ENCODE measurements around the gene WNK1.

The WNK1 gene

DNA sequence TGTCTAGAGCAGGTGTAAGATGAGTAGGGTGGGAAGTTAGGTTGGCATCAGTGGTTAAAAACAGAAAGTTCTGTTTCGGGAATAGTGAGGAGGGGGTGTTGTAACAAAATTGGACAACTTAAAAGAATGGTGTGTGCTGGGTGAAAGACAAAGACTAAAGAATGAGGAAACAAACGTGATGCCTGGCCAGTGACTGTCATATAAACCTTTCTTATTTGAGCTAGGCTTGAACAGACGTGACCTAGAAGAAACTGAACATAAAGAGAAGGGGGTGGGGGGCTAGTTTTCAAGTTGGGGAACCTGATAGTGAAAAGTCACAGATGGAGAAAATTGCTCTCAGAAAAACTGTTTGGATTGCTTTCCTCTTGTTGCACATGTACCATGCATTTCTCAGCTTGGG, 157.5 kb downstream of the WNK1 start:
- H3K27me3 ChIP-seq (ENCODE audit: control insufficient read depth, insufficient read depth, low read length): no peaks in the 10 kb centered on the region
- H3K4me3 ChIP-seq (ENCODE audit: low read length): no peak overlapping the region
- no peak overlapping the region for H3K9ac ChIP-seq (ENCODE audit: low read depth, low read length)
- H3K4me1 ChIP-seq (ENCODE audit: control insufficient read depth, insufficient read depth, low read length): peaks cover 12% of the 10 kb centered on the region
- no peak overlapping the region for H3K4me2 ChIP-seq (ENCODE audit: low read length)
- H3K36me3 ChIP-seq (ENCODE audit: insufficient read depth, low read length): peaks cover 85% of the 10 kb centered on the region
- no peaks in the 10 kb centered on the region for H3K9me3 ChIP-seq (replicated peaks; ENCODE audit: low read length)

DNA sequence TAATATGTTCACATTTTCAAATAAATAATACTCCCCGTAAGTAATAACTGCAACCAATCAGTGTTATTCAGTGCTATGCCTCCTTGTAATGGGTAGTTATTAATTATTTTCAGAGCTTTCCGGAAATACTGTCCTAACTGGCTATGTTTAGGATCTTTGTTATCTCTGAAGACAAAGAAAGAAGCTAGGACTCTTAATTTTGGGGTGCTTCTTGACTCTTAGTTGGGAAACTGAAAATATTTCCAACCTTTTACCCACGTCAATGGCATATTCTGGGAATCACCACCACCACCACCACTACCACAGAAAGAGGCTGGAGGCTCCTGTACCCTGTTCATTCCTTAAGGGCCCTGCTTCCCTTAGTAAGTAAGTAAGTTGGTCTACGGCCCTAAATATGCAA, 158.0 kb downstream of the WNK1 start:
- no peak overlapping the region for H3K4me3 ChIP-seq (ENCODE audit: low read length)
- H3K27me3 ChIP-seq (ENCODE audit: control insufficient read depth, insufficient read depth, low read length): no peaks in the 10 kb centered on the region
- peaks cover 12% of the 10 kb centered on the region for H3K4me1 ChIP-seq (ENCODE audit: control insufficient read depth, insufficient read depth, low read length)
- H3K4me2 ChIP-seq (ENCODE audit: low read length): no peak overlapping the region
- H3K9me3 ChIP-seq (replicated peaks; ENCODE audit: low read length): no peaks in the 10 kb centered on the region
- H3K9ac ChIP-seq (ENCODE audit: low read depth, low read length): no peak overlapping the region
- peaks cover 87% of the 10 kb centered on the region for H3K36me3 ChIP-seq (ENCODE audit: insufficient read depth, low read length)

DNA sequence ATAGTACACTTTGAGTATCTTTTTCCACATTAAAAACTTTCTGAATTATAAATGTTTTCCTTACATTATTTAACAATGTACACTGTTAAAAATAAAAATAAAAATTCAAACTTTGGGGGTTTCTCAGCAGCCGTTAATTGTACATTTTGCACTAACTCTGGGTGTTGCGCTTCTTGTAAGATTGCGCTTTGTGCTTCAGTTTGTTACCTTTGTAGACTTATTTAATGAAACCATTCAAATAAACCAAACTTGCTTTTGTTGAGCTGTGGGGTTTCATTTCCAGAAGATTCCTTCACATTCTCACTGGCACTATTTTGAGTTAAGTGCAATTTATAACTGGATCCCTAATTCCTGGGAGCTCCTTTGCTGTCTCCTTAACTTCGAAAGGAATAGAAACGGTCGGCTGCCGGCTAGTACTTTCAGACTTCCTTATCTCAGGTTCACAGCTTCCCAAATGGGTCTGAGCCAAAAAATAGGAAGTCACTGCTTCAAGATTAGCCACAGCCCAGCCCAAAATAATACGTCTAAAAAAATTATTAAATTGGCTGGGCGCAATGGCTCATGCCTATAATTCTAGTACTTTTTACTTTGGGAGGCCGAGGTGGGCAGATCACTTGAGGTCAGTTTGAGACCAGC, 158.9 kb downstream of the WNK1 start:
- no peak overlapping the region for H3K4me2 ChIP-seq (ENCODE audit: low read length)
- H3K36me3 ChIP-seq (ENCODE audit: insufficient read depth, low read length): peaks cover 84% of the 10 kb centered on the region
- no peak overlapping the region for H3K9ac ChIP-seq (ENCODE audit: low read depth, low read length)
- no peak overlapping the region for H3K4me3 ChIP-seq (ENCODE audit: low read length)
- peaks cover 12% of the 10 kb centered on the region for H3K4me1 ChIP-seq (ENCODE audit: control insufficient read depth, insufficient read depth, low read length)
- no peaks in the 10 kb centered on the region for H3K9me3 ChIP-seq (replicated peaks; ENCODE audit: low read length)
- H3K27me3 ChIP-seq (ENCODE audit: control insufficient read depth, insufficient read depth, low read length): no peaks in the 10 kb centered on the region

DNA sequence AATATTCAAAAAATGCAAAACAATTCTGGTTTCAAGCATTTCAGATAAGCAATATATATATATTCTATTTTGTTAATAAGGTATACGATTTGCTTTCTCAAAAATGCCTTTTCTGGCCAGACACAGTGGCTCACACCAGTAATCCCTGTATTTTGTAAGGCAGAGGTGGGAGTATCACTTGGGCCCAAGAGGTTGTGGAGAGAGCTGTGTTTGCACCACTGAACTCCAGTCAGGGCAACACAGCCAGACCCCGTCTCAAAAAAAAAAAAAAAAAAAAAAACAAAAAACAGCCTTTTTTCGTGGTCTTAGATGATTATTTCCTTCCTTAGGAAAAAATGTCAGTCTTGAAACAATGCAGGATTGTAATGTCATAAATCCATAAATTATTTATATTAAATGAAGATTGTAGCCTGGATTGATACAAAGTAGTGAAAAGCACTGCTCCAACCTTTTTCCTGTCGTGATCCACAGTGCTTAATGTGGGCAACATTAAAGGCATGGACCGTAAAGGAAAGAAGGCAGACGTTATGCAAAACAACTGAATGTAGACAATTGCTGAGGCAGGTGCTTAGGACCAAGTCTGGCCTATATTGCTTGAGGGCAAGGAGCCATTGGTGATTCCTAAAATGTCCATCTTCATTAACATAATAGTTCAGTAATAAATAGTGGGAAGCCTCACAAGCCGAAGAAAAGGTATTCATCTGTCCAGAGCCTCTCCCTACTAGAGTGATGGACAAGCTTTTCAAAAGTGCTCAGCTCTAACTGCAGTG, 160.3 kb downstream of the WNK1 start:
- Histone ChIP-seq H3K4me3 (ENCODE audit: low read length) (no peak overlapping the region), H3K36me3 (ENCODE audit: insufficient read depth, low read length) (peaks cover 86% of the 10 kb centered on the region), H3K27me3 (ENCODE audit: control insufficient read depth, insufficient read depth, low read length) (no peaks in the 10 kb centered on the region), H3K4me1 (ENCODE audit: control insufficient read depth, insufficient read depth, low read length) (peaks cover 12% of the 10 kb centered on the region), H3K9me3 (replicated peaks; ENCODE audit: low read length) (no peaks in the 10 kb centered on the region), H3K4me2 (ENCODE audit: low read length) (no peak overlapping the region), H3K9ac (ENCODE audit: low read depth, low read length) (no peak overlapping the region)

DNA sequence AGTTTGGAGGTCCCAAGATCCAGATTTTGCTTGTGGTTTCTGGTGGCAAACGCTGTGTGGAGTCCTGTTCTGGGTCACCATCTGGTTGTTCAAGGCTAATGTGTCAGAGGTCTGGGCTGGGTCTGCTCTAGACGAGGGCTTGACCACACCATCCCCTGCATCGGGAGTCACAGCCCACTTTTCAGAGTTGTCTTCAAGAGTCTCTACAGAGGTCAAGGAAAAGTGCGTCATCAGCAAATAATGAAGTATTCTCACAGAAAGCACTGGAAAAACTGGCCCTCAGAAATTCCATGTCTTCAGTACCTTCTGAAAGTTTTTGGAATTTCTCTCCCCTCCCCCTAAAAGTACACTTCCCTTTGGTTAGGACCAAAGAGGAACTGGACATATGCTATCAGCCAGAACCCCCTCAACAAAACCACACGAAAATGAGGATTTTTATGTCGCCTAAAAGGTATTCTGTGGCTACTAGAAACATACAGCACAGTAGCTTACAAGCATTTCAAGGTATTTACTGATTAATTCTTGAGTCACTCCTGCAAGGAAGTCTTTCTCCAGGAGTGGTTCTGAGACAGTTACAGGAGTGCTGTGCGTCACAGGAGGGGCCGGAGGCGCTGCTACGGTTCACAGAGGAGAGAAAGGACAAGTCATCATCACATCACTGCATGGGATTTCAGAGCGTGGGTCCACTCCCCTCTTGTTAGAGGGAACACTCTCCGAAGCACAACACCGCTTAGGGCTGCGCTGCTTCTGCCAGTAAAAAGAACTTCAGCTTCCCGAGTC, 161.7 kb downstream of the WNK1 start:
- no peak overlapping the region for H3K4me2 ChIP-seq (ENCODE audit: low read length)
- no peaks in the 10 kb centered on the region for H3K9me3 ChIP-seq (replicated peaks; ENCODE audit: low read length)
- H3K4me1 ChIP-seq (ENCODE audit: control insufficient read depth, insufficient read depth, low read length): peaks cover 12% of the 10 kb centered on the region
- H3K27me3 ChIP-seq (ENCODE audit: control insufficient read depth, insufficient read depth, low read length): no peaks in the 10 kb centered on the region
- no peak overlapping the region for H3K4me3 ChIP-seq (ENCODE audit: low read length)
- peak overlapping the region; percentile 37 for H3K9ac ChIP-seq (ENCODE audit: low read depth, low read length)
- peaks cover 85% of the 10 kb centered on the region for H3K36me3 ChIP-seq (ENCODE audit: insufficient read depth, low read length)

DNA sequence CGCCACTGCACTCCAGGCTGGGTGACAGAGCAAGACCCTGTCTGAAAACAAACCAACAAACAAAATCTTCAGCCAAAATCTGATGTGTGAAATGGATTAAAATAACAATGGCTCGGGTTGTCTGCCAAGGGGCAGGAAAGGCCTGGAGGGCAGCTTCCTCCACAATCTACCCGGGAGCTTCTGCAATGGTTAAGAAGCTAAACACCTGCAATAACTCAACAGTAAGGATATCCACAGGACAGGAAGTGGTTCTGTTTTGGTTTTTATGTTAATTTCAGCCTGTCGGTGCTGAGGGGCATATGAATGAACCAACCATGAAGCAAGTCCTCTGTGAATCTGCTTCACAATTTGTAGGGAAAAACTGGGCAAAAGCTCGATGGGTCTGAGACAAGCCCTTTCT, 162.7 kb downstream of the WNK1 start:
- H3K36me3 ChIP-seq (ENCODE audit: insufficient read depth, low read length): peaks cover 75% of the 10 kb centered on the region
- H3K4me1 ChIP-seq (ENCODE audit: control insufficient read depth, insufficient read depth, low read length): peaks cover 12% of the 10 kb centered on the region
- H3K9me3 ChIP-seq (replicated peaks; ENCODE audit: low read length): no peaks in the 10 kb centered on the region
- no peaks in the 10 kb centered on the region for H3K27me3 ChIP-seq (ENCODE audit: control insufficient read depth, insufficient read depth, low read length)
- H3K4me3 ChIP-seq (ENCODE audit: low read length): no peak overlapping the region
- H3K9ac ChIP-seq (ENCODE audit: low read depth, low read length): no peak overlapping the region
- no peak overlapping the region for H3K4me2 ChIP-seq (ENCODE audit: low read length)

DNA sequence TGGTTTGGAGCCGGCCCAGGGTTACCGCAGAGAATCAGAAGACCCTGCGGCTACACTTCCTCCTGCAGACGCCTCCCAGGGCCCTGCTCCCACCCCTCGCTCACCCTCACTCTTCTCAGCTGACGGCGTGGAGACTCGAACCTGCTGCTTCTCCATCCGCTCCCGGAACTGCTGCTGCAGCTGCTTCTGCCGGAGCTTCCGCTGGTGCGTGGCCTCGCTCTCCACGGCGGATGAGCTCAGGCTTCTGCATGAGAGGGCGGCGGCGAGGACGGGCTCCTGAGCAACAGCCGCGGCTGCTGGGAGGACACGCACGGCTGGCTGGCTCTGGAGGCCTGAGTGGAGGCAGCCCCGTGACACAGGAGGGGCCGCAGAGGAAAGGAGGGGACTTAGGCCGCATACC, 163.9 kb downstream of the WNK1 start:
- Histone ChIP-seq H3K9ac (ENCODE audit: low read depth, low read length) (no peak overlapping the region), H3K9me3 (replicated peaks; ENCODE audit: low read length) (no peaks in the 10 kb centered on the region), H3K4me2 (ENCODE audit: low read length) (no peak overlapping the region), H3K4me3 (ENCODE audit: low read length) (no peak overlapping the region), H3K36me3 (ENCODE audit: insufficient read depth, low read length) (peaks cover 67% of the 10 kb centered on the region), H3K4me1 (ENCODE audit: control insufficient read depth, insufficient read depth, low read length) (peaks cover 12% of the 10 kb centered on the region), H3K27me3 (ENCODE audit: control insufficient read depth, insufficient read depth, low read length) (no peaks in the 10 kb centered on the region)

DNA sequence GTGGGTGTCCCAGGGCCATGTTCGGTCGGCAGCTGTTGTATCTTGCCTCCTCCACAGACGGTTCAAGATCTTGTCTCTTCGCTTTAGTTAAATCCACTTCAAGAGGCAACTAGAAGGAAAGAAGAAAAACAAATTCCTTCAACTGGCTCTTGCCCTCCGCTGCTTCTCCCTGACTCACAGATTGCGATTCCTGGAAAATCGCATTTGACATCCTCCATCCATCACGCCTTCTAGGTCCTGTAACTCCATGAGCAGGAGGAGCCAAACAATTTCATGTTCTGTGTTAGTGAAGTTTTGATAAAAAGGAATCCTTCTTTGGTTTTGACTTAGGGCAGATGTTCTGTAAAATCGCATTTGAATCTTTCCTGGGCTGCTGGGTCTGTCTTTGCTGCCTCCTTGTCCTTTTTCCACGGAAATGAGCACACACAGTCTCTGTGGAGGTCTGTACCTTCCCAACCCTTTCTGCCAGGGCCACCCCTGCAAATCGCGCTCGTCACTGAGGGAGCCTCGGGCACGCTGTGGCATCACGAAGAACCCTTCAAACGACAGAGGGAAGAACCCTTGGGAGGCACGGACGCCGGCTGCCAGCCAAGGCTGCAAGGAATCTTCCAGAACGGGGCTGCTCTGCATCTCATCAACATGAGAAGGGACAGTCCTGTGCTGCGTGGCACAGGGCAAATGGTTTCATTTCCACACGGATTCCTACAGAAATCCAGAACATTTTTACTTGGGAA, 164.5 kb downstream of the WNK1 start:
- Histone ChIP-seq H3K9ac (ENCODE audit: low read depth, low read length) (no peak overlapping the region), H3K36me3 (ENCODE audit: insufficient read depth, low read length) (peaks cover 65% of the 10 kb centered on the region), H3K4me1 (ENCODE audit: control insufficient read depth, insufficient read depth, low read length) (peaks cover 12% of the 10 kb centered on the region), H3K27me3 (ENCODE audit: control insufficient read depth, insufficient read depth, low read length) (no peaks in the 10 kb centered on the region), H3K9me3 (replicated peaks; ENCODE audit: low read length) (no peaks in the 10 kb centered on the region), H3K4me3 (ENCODE audit: low read length) (no peak overlapping the region), H3K4me2 (ENCODE audit: low read length) (no peak overlapping the region)

DNA sequence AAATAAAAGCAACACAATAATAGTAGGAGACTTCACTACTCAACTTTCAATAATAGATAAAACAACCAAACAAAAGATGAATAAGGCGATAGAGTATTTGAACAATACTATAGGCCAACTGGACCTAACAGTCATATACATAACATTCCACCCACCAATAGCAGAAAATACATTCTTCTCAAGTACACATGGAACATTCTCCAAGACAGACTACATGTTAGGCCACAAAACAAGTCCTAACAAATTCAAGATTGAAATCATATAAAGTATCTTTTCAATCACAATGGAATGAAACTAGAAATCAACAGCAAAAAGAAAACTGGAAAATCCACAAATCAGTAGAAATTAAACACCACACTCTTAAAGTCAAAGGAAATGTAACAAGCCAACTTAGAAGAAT, 168.3 kb downstream of the WNK1 start:
- H3K36me3 ChIP-seq (ENCODE audit: insufficient read depth, low read length): peaks cover 49% of the 10 kb centered on the region

DNA sequence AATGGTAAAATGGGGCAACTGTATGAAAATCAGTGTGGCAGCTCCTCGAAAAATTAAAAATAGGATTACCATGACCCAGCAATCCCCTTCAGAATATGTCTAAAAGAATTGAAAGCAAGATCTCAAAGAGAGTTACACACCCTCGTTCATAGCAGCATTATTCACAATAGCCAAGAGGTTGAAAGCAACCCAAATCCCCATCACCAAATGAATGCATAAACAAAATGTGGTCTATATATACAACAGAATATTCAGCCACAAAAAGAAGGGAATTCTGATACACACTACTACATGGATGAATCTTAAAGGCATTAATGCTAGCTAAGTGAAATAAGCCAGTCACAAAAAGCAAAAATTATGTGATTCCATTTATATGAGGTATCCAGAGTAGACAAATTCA, 169.9 kb downstream of the WNK1 start:
- H3K4me2 ChIP-seq (ENCODE audit: low read length): no peak overlapping the region
- no peak overlapping the region for H3K9ac ChIP-seq (ENCODE audit: low read depth, low read length)
- H3K27me3 ChIP-seq (ENCODE audit: control insufficient read depth, insufficient read depth, low read length): no peaks in the 10 kb centered on the region
- H3K4me3 ChIP-seq (ENCODE audit: low read length): no peak overlapping the region
- no peaks in the 10 kb centered on the region for H3K4me1 ChIP-seq (ENCODE audit: control insufficient read depth, insufficient read depth, low read length)
- peaks cover 47% of the 10 kb centered on the region for H3K36me3 ChIP-seq (ENCODE audit: insufficient read depth, low read length)
- no peaks in the 10 kb centered on the region for H3K9me3 ChIP-seq (replicated peaks; ENCODE audit: low read length)

More for the DNA sequence above, 168.3 kb downstream of the WNK1 start:
- Histone ChIP-seq H3K4me2 (ENCODE audit: low read length) (no peak overlapping the region), H3K27me3 (ENCODE audit: control insufficient read depth, insufficient read depth, low read length) (no peaks in the 10 kb centered on the region), H3K4me3 (ENCODE audit: low read length) (no peak overlapping the region), H3K9me3 (replicated peaks; ENCODE audit: low read length) (no peaks in the 10 kb centered on the region), H3K4me1 (ENCODE audit: control insufficient read depth, insufficient read depth, low read length) (no peaks in the 10 kb centered on the region), H3K9ac (ENCODE audit: low read depth, low read length) (no peak overlapping the region)

DNA sequence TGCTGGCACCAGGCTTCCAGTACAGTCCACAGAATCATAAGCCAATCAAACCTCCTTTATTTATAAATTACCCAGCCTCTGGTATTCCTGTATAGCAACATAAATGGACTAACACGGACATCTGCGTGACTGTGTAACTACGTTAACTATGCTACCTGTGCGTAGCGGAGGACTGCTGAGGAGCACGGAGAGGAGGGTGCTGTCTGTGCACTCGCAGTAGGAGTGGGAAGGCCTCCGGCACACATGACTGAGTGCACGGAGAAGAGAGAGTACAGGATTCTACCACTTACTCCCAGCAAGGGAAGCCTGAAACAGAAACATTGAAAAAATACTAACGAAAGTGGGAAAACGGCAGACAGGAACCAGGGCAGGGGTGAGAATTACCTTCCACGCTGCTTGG, 174.3 kb downstream of the WNK1 start:
- H3K4me3 ChIP-seq (ENCODE audit: low read length): no peak overlapping the region
- H3K4me1 ChIP-seq (ENCODE audit: control insufficient read depth, insufficient read depth, low read length): no peaks in the 10 kb centered on the region
- peaks cover 58% of the 10 kb centered on the region for H3K36me3 ChIP-seq (ENCODE audit: insufficient read depth, low read length)
- no peak overlapping the region for H3K4me2 ChIP-seq (ENCODE audit: low read length)
- no peaks in the 10 kb centered on the region for H3K9me3 ChIP-seq (replicated peaks; ENCODE audit: low read length)
- H3K9ac ChIP-seq (ENCODE audit: low read depth, low read length): no peak overlapping the region
- H3K27me3 ChIP-seq (ENCODE audit: control insufficient read depth, insufficient read depth, low read length): no peaks in the 10 kb centered on the region

All from skeletal muscle satellite cell (primary cell).